Measurements from ENCODE around the gene PSMB10. TPM values are rescaled to one million over a fixed set of nuclear protein-coding genes. Genes with fewer than 3 reads are reported as not detected.

Gene PSMB10
- polyA plus RNA-seq, 1 experiment: 18.1 TPM

DNA sequence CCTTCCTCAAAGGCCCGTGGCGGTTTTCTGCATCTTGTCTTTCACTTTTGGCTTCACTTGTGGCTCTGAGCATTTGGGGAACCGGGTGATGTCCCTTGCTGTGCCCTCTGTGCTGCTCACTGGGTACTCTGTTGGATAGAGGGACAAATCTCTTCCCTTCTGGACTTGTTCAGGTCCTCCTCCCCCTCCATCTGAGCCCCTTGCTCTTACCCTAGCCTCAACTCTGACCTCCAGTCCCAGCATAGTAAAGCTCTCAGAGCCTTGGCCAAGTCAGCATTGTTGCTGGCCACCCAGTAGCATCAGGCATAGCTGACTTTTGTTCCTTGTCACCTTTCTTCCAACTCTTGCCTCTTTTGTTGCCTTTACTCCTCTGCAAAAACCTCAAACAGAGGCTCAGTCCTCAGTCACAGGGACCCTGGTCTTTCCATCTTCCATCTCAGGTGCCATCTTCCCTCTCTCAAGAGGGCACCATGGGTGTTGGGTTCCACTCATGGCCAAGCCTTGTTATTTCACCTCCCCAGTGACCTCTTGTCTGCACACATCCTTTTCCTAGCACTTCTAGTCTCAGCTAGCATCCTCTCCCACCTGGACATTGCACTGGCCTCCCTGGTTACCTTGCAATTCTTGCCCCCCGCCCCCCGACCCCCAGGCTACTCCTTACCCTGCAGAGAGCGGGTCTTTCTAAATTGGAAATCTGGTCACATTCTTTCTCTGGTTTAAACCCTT is 393 bp upstream of the PSMB10 start:
- ChIA-PET POLR2A (interaction anchor here (0.6 to 0.7 kb wide), 2 partner anchors 29 to 205 kb away, joined by 3 to 10 read pairs; no protein-coding TSS in a partner anchor), CTCF (interaction anchor here (1.1 to 1.7 kb wide), 2 partner anchors 54 to 121 kb away, joined by 3 to 8 read pairs; no protein-coding TSS in a partner anchor)
- Histone ChIP-seq H3K27me3 (ENCODE audit: control insufficient read depth, insufficient read depth, low read length) (no peaks in the 10 kb centered on the region), H3K9me3 (ENCODE audit: control insufficient read depth, insufficient read depth, low read length) (peaks cover 6% of the 10 kb centered on the region; the same call in 1 of the 2 replicates), H3K4me3 (ENCODE audit: low read depth, low read length) (peak overlapping the region; percentile 97), H3K27ac (ENCODE audit: low read depth, low read length) (peak overlapping the region; percentile 93)
- DNase-seq (ENCODE audit: low read depth, low spot score): no peak
- TF ChIP-seq, protein P1, sequence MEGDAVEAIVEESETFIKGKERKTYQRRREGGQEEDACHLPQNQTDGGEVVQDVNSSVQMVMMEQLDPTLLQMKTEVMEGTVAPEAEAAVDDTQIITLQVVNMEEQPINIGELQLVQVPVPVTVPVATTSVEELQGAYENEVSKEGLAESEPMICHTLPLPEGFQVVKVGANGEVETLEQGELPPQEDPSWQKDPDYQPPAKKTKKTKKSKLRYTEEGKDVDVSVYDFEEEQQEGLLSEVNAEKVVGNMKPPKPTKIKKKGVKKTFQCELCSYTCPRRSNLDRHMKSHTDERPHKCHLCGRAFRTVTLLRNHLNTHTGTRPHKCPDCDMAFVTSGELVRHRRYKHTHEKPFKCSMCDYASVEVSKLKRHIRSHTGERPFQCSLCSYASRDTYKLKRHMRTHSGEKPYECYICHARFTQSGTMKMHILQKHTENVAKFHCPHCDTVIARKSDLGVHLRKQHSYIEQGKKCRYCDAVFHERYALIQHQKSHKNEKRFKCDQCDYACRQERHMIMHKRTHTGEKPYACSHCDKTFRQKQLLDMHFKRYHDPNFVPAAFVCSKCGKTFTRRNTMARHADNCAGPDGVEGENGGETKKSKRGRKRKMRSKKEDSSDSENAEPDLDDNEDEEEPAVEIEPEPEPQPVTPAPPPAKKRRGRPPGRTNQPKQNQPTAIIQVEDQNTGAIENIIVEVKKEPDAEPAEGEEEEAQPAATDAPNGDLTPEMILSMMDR (IDR thresholded peaks at IDR 0.05; ENCODE audit: low read depth, low read length): no peak

DNA sequence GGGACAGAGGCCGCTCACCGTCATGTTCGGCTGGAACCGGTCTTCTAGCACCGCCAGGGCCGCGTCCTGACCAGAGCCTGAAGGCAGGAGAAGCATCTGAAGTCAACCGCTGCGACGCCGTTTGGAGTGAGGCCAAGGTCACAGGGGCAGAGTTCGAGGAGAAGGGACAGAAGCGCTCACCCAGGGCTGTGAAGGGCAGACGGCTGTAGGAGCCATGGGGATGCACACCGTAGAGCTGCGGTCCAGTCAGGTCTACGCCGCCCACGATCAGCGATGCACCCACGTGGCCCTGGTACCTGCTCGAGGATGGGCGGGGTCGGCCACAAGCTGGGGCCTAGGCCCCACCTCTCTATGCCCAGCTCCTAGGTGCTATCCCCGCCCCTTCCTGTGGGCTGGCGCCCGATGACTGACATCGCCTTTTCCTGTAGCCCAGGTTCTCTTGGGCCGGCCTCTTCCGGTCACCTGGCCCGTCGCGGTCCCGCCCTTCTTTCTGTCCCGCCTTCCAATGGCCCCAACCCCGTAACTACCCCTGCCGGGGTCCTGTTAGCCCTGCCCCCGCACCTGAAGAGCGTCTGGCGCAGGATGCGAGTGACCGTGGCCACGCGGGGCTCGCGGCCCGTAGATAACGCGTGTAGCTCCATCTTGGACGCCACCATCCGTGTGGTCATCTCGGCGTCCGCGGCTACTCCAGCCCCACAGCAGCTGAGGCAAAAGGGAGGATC is 1.1 kb downstream of the PSMB10 start:
- peak overlapping the region; percentile 93 for H3K27ac ChIP-seq (ENCODE audit: low read depth, low read length)
- TF ChIP-seq, protein P1 (IDR thresholded peaks at IDR 0.05; ENCODE audit: low read depth, low read length): no peak
- POLR2A ChIA-PET: interaction anchor here (0.5 to 1.5 kb wide), 13 partner anchors 21 to 301 kb away, joined by 3 to 7 read pairs (median 3); partner anchors contain the start of genes EDC4, NRN1L, RANBP10 and TSNAXIP1
- H3K4me3 ChIP-seq (ENCODE audit: low read depth, low read length): peak overlapping the region; percentile 97
- CTCF ChIA-PET: interaction anchor here (1.7 to 2.6 kb wide), 2 partner anchors 105 to 119 kb away, joined by 8 to 9 read pairs; no protein-coding TSS in a partner anchor
- peaks cover 6% of the 10 kb centered on the region; the same call in 1 of the 2 replicates for H3K9me3 ChIP-seq (ENCODE audit: control insufficient read depth, insufficient read depth, low read length)
- peak; percentile 68 for DNase-seq (ENCODE audit: low read depth, low spot score)
- H3K27me3 ChIP-seq (ENCODE audit: control insufficient read depth, insufficient read depth, low read length): no peaks in the 10 kb centered on the region

DNA sequence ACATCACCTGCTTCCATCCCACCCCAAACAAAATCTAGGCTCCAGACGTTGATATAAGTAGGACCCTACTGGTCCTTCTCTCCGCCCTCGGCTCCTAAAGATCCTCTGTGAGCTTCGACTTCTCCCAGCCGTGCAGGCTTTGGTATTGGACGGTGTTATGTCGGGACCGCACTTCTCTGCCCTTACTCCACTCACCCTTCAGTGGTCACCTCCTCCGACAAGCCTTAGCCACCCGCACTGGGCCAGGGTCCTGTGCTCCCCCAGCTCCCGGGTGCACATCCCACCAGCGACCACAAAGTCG is 1.6 kb downstream of the PSMB10 start:
- no peak overlapping the region for H3K27ac ChIP-seq (ENCODE audit: low read depth, low read length)
- TF ChIP-seq, protein P1 (IDR thresholded peaks at IDR 0.05; ENCODE audit: low read depth, low read length): no peak
- ChIA-PET POLR2A (interaction anchor here (0.5 to 1.5 kb wide), 10 partner anchors 25 to 302 kb away, joined by 3 to 4 read pairs (median 3); partner anchors contain the start of genes EDC4, NRN1L, RANBP10 and TSNAXIP1), CTCF (interaction anchor here (1.6 to 2.6 kb wide), 2 partner anchors 105 to 119 kb away, joined by 7 to 9 read pairs; no protein-coding TSS in a partner anchor)
- no peaks in the 10 kb centered on the region for H3K27me3 ChIP-seq (ENCODE audit: control insufficient read depth, insufficient read depth, low read length)
- DNase-seq (ENCODE audit: low read depth, low spot score): no peak
- H3K9me3 ChIP-seq (ENCODE audit: control insufficient read depth, insufficient read depth, low read length): peaks cover 6% of the 10 kb centered on the region; the same call in 1 of the 2 replicates
- H3K4me3 ChIP-seq (ENCODE audit: low read depth, low read length): peak overlapping the region; percentile 97

DNA sequence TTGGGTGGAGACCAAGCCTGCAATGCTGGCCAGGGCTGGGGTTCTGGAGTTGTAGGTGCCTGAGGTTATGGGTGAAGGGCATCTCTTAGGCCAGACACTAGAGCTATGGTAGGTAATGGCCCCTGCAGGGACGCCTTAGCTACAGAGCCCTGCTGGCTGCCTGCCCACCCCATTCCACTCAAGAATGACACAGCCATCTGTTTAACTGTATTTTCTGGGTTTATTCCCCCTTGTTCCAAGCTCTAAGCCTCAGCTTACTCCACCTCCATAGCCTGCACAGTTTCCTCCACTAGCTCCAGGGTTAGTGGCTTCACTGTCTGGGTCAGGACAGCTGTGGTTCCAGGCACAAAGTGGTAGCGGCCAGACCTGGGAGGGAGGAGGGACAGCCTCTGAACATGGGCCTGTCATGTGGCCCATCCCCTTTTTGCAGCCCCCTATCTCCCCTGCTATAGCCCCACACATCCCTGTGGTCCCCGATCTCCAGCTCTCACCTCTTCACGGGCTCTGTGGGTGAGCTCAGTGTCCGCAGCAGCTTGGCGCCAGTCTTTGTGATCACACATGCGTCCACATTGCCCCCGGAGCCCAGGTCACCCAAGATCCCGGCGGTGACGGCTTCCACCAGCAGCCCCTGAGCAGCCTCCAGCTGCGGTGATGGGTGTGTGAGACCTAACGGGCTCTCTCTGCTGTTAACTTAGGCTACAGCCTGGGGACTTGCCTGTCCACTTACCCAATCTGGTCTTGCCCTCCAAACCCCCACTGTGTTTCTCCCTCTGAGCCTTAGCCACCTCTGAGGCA is 2.1 kb downstream of the PSMB10 start:
- DNase-seq (ENCODE audit: low read depth, low spot score): no peak
- ChIA-PET POLR2A (interaction anchor here (0.5 to 1.5 kb wide), 5 partner anchors 25 to 116 kb away, joined by 3 to 4 read pairs (median 3); partner anchors contain the start of gene NRN1L), CTCF (interaction anchor here (1.6 to 3.6 kb wide), 3 partner anchors 50 to 118 kb away, joined by 7 to 15 read pairs (median 9); partner anchors contain the start of gene NRN1L)
- TF ChIP-seq, protein P1 (IDR thresholded peaks at IDR 0.05; ENCODE audit: low read depth, low read length): no peak
- Histone ChIP-seq H3K27me3 (ENCODE audit: control insufficient read depth, insufficient read depth, low read length) (no peaks in the 10 kb centered on the region), H3K9me3 (ENCODE audit: control insufficient read depth, insufficient read depth, low read length) (peaks cover 6% of the 10 kb centered on the region; the same call in 1 of the 2 replicates), H3K4me3 (ENCODE audit: low read depth, low read length) (peak overlapping the region; percentile 97), H3K27ac (ENCODE audit: low read depth, low read length) (no peak overlapping the region)
